8988T (cell line): ENCODE measurements around the gene ABCD1.
"Not testable (repeated sequence)": the region's sequence is repeated elsewhere in the genome, so short reads cannot be mapped to it uniquely, and the experiment has no call there.

Experiments used
- DNase-seq: peaks from one replicate; pipeline ENCODE4 v3.0.0; 2011

The ABCD1 gene

DNA sequence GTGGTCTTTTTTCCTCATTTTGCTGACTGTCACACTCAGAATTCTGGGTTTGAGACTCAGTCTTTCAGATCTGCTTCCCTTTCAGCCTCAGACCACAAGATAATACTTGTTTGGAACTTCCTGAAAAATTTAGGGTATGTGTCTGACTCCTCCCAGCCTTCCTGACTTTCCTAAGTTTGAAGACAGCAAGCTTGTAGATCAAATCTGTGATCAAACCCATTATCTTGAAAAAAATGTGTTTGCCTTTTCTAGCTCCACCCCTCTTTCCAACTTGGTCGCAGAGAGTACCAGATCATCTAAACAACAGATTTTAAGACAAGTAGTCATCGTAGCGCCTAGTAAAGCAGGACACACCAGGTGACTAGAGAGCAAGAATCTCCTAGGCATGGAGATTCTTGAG, 10.4 kb upstream of the ABCD1 start:
- DNase-seq = no peak

DNA sequence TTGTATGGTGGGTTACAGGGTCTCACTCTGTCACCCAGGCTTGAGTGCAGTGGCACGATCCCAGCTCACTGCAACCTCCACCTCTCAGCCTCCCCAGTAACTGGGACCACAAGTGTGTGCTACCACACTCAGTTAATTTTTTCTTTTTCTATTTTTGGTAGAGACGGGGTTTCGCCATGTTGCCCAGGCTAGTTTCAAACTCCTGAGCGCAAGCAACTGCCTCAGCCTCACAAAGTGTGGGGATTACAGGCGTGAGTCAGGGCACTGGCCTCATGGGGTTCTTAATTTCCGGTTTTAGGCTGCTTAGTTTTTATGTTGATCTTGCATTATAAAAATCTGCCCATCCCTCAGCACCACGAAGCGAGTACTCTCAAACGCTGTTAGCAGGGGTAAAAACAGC, 7.2 kb upstream of the ABCD1 start:
- DNase-seq = no peak

DNA sequence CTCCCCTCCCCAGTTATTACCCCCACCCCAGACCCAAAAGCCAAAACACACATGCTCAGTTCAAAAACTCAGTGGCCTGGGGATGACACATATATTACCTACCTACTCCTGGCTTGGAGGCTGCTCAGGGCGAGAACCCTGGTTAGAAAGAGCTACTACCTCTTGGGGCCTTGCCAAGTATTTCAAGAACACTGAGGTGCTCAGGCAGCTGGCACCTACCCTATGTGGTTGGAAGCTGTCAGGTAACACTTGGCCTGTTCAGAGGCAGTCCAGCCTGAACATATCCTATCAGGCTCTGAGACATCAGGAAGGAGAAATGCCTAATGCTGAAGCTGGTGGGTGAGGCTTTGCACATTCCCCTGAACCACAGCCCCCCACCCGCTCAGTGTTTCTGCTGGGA, 5.4 kb upstream of the ABCD1 start:
- no peak for DNase-seq

DNA sequence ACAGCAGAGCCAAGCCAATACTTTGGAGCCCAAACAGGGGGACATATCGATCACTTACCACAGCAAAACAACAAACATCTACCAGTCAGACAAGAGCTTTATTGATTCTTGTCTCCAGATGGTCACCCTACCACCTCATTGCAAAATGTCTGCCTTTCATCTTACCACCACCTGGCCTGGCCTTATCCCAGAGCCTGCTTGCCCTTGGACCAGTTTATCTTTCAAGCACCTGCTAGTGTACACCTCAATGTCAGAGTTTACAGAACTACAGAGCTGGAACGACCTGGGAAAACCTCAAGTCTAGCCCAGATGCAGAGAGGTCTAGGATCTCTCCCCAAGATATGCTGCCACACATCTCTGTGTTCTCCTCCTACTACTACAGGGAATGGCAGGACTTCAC, 5.0 kb upstream of the ABCD1 start:
- DNase-seq = no peak

DNA sequence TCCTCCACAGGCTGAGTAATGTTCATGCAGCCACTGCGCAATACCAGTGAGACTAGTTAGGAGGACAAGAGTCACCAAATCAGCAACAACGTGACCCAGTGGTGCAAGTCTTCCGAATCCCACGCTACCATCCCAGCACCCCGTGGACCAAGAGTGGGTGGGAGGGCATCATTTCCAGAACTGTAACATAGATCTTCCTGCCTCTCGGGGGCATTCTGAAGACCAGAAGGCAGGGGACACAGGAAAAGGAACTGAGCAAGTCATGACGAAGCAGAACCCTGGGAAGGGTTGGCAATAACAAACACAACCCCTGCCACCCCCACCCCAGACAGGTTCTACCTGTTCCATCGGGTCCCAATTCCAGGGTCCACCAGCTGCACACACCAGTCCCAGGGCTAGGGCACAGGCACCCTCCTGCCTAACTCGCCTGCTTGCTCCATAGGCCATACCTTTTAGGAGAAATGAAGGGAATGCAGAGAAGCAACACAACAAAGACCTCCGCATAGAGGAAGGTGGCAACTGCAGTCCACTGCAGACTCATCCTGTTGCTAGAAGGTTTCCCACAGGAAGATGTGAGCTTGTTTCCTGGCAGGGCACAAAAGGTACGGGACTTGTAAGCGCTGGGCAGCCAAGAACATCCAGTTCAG, 1.8 kb upstream of the ABCD1 start:
- no peak for DNase-seq

DNA sequence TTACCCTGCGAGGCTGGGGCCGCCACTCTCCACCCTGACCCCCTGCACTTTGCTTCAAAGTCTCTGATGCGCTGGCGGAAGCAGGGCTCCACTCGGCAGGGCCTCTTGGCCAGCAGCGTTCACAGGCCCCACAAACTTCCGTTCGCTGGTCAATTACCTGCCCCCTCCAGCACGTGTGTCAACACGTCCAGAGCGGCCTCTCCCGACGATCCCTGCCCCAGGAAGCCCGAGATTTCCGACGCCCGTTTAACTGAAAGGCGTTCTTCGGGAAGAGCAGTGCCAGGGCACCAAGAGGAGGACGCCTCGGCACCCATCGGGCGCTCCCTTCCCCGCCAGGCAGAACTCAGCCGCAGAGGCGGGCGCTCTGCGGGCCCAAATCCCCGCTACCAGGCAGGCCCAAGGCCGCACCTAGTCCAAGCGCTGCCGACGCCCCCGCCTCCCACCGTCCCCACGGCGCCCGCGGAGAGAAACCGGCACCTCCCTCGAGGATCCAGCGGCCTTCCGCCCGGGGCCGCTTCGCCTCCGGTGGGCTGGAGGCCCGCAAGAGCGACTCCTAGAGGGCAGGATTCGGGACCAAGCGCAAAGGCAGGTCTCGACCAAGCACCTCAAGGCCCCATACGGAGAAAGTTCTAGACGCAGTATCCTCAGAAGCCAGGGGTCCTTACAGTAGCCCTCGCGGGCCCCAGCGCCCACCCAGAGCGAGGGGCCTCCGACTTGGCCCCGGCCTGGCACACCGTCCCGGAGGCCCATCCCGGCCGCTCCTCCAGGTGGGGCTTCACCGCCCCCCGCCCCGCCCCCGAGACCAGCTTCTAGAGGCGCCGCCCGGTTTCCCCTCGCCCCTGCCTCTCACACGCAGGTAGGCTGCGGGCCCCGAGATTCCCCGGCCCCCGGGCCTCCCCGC, 1.1 kb upstream of the ABCD1 start:
- no peak for DNase-seq

DNA sequence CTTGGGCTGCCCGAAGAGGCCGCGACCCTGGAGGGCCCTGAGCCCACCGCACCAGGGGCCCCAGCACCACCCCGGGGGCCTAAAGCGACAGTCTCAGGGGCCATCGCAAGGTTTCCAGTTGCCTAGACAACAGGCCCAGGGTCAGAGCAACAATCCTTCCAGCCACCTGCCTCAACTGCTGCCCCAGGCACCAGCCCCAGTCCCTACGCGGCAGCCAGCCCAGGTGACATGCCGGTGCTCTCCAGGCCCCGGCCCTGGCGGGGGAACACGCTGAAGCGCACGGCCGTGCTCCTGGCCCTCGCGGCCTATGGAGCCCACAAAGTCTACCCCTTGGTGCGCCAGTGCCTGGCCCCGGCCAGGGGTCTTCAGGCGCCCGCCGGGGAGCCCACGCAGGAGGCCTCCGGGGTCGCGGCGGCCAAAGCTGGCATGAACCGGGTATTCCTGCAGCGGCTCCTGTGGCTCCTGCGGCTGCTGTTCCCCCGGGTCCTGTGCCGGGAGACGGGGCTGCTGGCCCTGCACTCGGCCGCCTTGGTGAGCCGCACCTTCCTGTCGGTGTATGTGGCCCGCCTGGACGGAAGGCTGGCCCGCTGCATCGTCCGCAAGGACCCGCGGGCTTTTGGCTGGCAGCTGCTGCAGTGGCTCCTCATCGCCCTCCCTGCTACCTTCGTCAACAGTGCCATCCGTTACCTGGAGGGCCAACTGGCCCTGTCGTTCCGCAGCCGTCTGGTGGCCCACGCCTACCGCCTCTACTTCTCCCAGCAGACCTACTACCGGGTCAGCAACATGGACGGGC, 579 bp downstream of the ABCD1 start:
- no peak for DNase-seq

DNA sequence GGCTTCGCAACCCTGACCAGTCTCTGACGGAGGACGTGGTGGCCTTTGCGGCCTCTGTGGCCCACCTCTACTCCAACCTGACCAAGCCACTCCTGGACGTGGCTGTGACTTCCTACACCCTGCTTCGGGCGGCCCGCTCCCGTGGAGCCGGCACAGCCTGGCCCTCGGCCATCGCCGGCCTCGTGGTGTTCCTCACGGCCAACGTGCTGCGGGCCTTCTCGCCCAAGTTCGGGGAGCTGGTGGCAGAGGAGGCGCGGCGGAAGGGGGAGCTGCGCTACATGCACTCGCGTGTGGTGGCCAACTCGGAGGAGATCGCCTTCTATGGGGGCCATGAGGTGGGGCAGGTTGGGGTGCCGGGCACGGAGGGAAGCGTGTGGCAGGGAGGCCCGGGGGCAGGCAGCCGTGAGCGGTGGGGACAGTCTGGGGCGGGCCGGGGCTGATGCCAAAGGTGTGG, 1.2 kb downstream of the ABCD1 start:
- DNase-seq = no peak

DNA sequence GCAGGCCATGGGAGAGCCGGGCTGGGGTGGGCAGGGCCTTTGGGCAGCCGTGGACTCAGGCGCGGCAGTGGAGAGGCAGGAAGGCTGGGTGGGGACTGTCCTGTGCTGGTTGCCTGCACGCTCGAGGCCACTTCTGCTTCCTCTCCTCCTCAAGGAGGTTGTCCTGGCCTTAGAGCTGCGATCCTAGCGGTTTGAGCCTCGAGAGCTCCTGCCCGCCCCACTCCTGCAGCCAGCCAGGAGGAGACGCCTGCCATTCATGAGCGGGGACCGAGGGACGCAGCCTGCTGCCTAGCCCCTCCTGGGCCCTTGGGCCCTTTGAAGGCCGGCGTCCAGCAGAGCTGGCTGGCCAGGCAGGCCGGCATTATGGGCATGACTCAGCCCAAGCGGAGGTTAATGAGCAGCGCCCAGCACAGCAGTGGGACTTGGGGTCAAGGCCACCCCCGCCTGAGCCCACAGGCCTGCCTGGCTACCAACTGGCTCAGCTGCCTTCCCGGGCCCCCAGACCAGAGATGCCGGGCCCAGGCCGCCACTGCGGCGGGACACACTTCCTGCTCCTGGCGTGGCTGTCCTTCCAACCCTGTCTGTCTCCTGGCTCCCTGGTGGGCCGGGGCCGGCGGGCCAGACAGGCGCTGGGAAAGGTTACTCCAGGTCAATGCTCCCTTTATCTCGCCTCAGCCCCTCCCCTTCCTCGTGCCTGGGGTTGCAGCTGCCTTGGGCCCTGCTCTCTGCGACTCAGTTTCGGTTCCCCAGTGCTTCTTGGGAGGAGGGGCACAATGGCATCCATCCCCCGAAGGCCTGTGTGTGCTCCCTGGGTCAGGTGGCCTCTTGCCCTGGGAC, 1.8 kb downstream of the ABCD1 start:
- no peak for DNase-seq

DNA sequence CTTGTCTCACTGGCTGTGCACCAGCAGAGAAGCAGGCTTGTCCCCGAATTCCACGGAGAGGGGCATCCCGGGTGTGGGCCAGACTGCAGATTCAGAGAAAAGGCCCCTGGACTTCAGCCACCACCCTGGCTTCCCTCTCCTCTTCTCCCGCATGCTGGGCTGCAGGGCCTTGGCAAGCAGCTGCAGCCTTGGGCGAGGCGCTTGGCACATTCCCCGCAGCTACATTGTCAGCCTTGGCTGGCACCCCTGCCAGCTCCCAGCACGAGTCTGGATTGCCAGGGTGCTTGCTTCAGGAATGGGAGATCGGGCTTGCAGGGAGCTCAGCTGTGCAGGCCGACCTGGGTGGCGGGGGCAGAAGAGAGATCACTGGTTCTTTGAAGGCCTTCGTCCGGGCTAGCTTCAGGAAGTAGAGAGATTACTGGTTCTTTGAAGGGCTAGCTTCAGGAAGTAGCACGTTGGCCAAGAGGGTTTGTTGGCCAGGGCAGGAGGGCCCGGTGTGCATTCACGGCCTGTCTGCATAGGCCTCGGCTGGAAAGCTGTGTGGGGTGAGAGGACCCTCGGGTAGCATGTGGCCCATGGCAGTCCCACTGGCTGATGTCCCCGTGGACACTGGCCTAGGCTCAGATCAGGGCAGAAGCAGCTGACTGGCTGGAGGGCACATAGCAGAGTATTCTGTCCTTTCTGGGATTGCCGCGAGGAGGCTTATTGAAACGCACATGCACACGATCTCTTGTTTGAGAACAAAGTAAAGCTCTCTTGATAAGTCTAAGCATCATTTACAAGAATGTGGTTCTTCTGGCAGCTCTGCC, 2.7 kb downstream of the ABCD1 start:
- DNase-seq = no peak

DNA sequence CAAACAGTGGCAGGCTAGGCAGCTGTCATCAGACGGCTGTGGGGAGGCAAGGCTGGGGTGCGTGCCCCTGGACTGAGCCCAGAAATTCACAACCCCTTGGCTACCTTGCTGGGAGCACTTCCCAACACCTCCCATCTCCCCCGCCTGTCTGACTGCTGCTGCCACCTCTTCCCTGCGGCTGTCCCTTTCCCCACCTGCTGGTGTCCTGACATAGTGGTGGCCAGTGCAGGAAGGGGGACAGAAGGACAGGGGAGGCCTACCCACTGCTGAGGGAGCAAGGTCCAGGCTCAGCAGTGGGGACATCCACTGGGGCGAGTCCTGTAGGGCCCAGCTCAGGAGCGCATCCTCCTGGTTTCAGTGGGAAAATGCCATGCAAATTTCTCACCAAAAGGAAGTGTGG, 3.4 kb downstream of the ABCD1 start:
- no peak for DNase-seq

DNA sequence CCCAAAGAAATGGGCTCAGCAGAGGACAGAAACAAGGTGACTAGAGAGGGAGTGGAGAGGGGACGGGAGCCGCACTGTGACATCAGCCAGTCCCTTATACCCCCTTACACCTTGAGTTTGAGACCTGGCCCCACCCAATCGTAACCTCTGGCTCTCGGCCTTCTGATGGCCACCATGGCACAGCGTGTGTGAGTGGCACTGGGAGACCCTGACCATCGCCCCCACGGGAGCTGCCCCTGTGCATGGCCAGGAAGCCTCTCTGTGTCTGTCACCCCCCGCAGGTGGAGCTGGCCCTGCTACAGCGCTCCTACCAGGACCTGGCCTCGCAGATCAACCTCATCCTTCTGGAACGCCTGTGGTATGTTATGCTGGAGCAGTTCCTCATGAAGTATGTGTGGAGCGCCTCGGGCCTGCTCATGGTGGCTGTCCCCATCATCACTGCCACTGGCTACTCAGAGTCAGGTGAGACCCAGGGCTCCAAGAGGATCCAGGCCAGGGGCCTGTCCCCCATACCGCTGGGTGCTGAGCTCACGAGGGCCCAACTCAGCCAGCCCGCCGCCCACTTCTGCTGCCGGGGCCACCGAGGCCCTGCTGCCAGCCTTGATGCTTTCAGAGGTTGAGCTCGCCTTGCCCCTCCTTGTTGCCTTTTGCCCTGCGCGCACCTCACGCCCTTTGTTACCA, 4.4 kb downstream of the ABCD1 start:
- no peak for DNase-seq

DNA sequence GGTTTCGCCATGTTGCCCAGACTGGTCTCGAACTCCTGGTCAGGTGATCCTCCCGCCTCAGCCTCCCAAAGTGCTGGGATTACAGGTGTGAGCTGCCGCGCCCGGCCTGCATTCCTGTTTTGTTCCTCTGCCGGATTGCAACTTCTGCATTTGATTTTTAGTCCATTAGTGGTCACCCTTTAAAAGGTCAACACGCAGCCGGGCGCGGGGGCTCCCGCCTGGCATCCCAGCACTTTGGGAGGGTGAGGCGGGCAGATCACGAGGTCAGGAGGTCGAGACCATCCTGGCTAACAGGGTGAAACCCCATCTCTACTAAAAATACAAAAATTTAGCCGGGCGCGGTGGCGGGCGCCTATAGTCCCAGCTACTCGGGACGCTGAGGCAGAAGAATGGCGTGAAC, 5.5 kb downstream of the ABCD1 start:
- DNase-seq = not testable (repeated sequence)

DNA sequence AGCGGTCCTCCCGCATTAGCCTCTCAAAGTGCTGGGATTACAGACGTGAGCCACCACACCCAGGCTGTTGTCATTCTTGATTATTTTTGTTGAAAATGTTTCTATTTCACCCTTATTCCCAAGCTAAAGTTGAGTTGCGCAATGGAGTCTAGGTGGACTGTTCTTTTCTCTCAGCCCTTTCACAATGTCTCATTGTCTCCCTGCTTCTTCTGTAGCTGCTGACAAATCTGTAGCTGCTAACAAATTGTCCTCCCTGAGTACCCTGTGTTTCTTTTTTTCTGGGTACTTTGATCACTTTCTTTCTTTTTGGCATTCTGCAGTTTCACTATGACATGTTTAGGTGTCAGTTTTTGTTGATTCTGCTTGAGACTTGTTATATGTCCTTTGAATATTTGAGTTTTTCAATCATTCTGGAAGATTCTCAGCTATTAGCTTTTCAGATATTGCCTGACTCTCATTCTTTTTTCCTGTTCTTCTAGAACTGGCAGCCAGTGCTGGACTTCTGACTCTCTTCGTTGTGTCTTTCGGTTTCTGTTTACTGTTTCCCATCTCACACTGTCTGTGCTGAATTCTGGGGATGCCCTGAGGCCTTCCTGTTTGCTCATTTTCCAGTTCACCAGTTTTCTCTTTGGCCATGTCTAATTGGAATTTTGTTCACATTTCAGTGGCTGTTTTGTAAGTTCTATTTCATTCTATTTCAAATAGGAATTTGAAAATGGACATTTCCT, 6.6 kb downstream of the ABCD1 start:
- DNase-seq = no peak

DNA sequence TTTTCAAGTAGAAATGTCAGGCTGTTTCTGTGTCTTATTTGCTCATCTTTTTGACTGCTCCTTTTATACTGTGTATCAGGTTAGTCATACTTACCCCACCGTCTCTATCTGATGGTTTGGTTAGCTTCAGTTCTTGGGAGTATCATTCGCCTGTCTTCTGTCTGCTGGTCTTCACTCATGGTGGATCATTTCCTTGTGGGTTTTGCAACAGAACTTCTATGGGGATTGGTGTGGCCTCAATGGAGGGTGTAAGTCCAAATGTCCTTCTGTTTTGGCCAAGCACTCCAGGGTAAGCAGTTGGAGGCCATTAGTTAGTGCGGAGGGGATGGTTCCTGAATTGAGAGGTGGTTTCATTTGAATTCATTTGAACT, 7.2 kb downstream of the ABCD1 start:
- no peak for DNase-seq

DNA sequence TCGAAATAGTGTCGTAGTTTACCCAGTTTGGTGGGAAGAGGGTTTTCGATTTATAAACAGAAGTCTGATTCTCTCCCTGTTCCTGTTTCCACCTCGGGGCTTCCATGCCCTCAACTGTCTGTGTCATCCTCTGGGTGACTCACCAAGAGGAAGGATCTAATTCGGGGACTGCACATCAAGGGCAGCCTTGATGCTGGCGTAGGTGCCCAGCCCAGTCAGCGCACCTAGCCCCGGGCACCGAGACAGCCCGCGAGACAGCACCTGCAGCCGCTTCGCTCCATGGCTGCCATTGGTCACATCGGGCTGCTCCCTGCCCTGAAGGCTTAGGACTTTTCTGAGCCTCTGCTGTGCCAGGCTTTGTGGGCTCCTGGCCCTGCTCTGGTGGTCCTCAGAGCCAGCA, 7.7 kb downstream of the ABCD1 start:
- no peak for DNase-seq

DNA sequence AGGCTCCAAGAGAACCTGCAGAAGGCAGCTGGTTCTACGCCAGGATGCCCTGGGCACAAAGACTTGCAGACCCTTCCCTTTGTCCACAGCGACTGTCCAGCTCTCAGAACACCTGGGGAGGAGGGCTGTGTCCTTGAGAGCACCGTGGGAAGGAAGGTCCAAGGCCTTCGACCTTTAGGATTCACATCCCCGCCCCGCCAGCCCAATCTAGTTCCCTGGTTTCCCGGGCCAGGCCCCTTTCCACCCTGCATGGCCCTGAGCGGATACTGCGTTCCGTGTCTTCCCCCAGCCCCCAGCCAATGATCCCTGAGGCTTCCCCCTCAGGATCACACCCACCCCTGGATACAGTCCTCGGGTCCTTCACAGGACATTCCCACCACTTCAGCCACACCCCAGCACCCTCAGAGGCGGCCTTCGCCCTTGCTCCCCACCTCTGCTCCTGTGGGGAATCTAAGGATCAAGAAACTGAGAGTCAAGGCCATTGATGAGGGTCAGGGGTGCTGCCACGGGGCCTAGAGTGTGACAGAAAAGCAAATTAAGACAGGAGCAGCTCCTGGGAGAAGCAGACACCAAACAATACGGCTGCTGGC, 9.1 kb downstream of the ABCD1 start:
- DNase-seq = no peak

DNA sequence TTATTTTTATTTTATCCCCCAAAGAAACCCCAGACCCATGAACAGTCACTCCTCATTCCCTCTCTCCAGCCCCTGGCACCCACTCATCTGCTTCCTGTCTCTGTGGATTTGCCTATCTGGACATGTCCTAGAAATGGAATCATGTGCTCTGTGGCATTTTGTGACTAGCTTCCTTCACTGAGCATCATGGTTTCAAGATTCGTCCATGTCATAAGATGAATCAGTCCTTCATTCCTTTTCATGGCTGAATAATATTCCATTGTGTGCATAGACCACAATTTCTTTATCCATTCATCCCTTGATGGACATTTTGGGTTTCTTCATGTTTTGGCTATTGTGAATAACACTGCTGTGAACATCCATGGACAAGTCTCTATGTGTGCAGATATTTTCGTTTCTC, 10.2 kb downstream of the ABCD1 start:
- DNase-seq = no peak

DNA sequence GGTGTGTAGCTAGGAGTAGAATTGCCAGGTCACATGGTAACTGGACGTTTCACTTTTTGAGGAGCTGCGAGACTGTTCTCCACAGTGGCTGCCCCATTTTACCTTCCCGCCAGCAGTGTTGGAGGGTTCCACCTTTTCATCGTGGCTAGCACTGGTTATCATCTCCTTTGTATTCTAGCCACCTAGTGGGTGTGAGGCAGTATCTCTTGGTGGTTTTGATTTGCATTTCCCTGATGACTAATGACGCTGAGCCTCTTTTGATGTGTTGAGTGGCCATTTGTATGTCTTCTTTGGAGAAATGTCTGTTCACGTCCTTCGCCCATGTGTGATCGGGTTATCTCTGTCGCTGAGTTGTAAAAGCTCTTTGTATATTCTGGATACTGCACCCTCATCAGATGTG, 10.6 kb downstream of the ABCD1 start:
- no peak for DNase-seq
